CD4-positive, alpha-beta T cell treated with Interleukin-1 beta for 1 hour (primary cell): ENCODE results near the gene SLC12A8.

Experiments
- DNase-seq, 2 donors: peaks; one replicate each; pipeline ENCODE4 v3.0.0-alpha.2; 2020 to 2022

SLC12A8 gene

DNA sequence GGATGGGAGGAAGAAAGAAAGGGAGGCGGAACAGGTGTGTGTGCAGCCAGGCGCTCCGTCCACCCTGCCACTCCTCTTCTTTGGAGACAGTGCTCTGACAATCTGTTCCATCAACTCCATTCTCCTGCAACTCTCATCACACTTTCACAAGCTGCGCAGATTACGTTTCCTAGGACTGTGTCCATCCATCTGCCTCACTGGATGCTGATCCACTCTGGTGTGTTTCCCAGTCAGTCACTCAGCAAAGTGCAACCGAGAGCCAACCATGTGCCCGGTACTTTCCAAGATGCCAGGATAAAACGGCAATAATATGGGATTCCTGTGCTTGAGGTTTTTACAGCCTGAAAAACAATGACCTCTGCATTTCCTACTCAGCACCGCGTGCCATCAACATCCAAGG, 59.6 kb downstream of the SLC12A8 start:
- no peak for DNase-seq

- no peak for DNase-seq
Observed at GRCh38 chr3:125151916-125152315, 60.6 kb downstream of the SLC12A8 start.

GRCh38 chr3:125151442-125151817, 61.1 kb downstream of the SLC12A8 start:
- DNase-seq = no peak

DNA sequence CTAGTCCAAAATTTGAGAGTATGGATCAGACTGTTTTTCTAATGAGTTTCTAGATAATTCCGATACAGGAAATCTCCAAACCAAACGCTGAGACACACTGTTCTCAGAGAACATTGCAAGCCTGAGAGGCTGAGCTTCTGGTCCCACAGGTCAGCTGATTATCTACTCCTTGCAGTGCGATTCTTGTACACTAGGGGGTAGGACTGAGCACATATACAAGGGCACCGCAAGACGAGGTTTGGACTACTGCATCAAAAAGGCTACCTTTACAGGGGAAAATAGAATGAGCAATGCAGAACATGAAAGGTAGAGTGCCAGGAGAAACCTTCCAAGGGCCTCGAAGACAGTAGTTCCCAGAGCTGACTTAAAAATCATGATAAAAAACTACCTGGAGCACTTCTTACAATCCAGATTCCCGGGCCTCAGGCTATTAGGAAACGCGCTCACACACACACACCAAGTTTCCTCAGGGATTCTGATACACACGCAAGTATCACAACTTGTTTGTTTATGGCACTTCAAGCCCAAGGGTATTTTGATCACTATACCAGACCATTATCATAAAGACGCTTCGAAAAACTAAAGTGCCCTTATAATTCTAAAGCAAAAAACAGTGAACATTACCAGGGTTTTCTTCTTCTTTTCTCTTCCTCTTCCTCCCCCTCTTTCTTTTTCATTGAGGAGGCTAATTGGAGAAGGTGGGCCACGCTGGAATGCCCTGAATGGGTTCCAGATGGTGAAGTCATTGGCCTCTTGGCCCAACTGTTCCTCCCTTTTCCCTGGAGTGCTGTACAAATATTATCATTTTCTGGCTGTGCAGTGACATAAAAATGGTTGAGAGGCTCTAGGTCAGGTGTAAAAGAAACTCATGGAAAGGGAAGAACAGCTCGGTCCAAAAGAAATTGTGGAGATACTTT, 61.8 kb downstream of the SLC12A8 start:
- peak; percentile 43 to 63 for DNase-seq

- no peak for DNase-seq
Observed at GRCh38 chr3:125149462-125149861, 63.1 kb downstream of the SLC12A8 start.

DNA sequence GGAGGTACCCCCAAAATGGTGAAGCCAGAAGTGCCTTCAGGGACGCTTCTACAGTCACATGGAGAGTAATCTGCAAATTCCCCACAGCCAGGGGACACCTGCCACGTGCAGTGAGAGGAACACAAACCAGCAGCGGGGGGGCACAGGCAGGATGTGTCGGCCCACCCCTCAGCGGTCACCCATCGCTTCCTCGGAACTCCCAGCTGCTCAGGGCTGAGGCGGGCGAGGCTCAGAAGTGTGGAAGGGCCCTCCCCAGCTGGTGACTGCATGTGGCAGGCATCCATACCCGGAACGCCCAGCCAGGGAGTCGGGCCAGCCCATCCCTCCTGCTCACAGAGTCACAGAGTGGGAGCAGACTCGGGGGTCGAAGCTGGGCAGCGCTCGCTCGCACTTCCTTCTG, 63.7 kb downstream of the SLC12A8 start:
- DNase-seq = peak in 1 of 2 donors; percentile 41

DNA sequence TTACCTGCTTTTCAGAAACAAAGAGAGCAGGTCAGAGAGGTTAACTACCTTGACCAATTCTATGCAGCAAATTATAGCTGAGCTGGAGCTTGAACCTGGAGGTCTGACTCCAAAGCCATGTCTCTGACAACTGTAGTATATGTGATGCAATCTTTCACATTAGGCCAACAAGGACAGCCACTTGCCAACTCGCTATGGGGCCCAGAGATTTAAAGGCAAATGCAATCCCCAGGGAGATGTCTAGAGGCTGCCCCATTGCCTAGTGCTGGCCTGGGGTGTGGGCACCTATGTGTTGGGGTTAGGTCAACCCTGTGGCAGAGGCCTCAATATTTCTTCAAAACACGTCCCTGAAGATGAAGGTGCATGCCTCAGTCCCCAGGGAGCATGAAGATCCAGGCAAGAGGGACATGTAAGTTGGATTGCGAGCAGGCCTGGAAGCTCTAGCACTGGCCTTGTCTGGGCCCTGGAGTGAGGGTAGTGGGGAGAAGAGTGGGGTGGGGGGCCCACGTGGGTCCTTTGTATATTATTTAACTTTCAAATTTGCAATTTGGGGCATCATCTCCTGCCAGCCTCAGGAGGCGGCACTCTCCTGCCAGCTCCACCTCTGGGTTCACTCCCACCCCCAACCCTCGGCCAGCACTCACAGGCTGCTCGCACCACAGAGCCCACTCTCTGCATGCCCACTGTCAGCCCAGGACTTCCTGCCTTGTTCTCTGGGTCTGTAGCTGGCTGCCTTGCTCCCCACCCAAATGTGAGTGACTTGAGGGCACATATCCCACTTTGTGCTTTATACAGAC, 64.3 kb downstream of the SLC12A8 start:
- DNase-seq = no peak

- DNase-seq = no peak
Observed at GRCh38 chr3:125147491-125147820, 65.1 kb downstream of the SLC12A8 start.

- peak in 1 of 2 donors; percentile 44 for DNase-seq
Observed at GRCh38 chr3:125146626-125147490, 65.7 kb downstream of the SLC12A8 start.

DNA sequence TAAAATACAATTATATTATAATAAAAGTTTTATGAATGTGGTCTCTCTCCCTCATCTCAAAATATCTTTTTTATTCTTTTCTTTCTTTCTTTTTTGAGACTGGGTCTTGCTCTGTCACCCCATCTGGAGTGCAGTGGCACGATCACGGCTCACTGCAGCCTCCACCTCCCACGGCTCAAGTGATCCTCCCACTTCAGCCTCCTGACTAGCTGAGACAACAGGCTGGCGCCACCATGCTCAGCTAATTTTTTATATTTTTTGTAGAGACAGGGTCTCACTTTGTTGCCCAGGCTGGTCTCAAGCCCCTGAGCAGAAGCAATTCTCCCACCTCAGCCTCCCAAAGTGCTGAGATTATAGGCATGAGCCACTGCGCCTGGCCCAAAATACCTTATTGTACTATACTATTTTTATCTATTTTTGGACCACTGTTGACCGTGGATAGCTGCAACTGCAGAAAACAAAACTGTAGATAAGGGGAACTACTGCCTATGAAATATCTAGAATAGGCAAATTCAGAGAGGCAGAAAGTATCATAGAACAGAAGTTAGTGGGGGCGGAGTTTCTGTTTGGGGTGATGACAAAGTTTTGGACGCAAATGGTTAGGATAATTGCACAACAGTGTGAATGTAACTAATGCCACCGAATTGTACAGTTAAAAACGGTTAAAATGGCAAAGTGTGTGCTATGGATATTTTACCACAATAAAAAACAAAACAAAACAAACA, 66.6 kb downstream of the SLC12A8 start:
- DNase-seq = peak in 1 of 2 donors; percentile 37

DNA sequence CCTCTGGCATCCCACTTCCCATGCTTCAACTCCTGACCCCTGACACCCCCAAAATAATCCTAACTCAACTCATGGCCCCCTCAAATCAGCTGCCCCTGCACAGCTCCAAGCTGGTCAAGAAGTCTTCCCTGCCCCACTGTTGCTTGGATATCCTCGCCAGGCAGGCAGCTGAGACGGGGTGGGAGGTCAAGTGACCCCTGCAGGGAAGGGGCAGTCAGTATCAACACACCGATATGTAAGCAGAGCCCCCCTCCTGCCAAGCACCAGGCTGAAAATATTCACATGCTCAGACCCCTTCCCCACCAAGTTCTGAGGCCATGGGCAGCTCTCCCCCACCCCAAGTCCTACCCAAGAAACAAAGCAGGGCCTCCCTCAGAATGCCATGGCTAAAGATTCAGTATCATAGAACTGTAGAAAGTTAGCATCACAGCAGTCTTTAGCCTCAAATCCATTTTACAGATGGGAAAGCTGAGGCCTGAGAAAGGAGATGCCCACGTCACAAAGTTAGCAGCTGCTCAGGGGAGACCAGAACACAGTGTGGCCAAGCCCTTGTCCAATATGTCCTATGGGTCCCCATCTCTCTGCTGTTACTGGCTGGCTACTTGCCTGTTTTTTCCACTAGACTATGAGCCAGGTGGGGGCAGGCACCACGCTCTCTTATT, 67.8 kb downstream of the SLC12A8 start:
- no peak for DNase-seq

- DNase-seq = no peak
Observed at GRCh38 chr3:125143982-125144652, 68.4 kb downstream of the SLC12A8 start.

DNA sequence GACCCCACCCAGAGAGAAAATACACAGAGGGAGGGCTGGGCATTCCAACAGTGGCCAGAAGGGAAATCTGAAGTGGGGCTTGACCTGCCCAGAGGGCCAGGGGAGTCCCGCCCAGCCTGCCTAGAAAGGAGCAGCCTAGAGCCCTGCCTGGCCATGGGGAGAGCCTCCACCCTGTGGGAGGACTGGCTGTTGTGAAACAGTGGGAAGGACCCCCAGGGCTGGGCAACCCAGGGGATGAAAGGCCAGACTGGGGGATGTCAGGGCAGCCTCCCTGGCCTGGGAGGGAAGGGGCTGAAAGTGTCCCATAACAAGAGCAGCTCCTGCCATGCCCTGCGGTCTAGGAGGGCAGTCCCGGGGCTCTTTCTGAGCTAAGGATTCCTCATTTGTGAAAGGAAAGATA, 69.0 kb downstream of the SLC12A8 start:
- no peak for DNase-seq

- no peak for DNase-seq
Observed at GRCh38 chr3:125142940-125143339, 69.6 kb downstream of the SLC12A8 start.

DNA sequence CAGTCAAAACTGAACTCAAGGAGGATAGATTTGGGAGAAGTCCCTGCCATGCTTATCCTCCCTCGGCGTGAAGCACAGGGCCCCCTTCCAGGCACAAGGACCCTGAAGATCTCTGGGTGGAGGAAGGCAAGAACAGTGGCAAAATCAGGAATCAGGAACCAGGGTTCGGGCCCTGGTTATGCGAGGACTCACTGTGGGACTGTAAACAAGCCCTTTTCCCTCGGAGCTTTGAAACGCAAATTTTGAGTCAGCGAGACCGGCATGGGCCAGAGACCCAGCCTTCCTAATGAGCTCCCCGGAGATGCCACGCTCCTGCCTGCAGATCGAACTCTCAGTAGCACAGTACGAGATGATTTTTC, 70.1 kb downstream of the SLC12A8 start:
- no peak for DNase-seq

GRCh38 chr3:125141596-125142419, 70.7 kb downstream of the SLC12A8 start:
- DNase-seq = peak; percentile 69 to 74

DNA sequence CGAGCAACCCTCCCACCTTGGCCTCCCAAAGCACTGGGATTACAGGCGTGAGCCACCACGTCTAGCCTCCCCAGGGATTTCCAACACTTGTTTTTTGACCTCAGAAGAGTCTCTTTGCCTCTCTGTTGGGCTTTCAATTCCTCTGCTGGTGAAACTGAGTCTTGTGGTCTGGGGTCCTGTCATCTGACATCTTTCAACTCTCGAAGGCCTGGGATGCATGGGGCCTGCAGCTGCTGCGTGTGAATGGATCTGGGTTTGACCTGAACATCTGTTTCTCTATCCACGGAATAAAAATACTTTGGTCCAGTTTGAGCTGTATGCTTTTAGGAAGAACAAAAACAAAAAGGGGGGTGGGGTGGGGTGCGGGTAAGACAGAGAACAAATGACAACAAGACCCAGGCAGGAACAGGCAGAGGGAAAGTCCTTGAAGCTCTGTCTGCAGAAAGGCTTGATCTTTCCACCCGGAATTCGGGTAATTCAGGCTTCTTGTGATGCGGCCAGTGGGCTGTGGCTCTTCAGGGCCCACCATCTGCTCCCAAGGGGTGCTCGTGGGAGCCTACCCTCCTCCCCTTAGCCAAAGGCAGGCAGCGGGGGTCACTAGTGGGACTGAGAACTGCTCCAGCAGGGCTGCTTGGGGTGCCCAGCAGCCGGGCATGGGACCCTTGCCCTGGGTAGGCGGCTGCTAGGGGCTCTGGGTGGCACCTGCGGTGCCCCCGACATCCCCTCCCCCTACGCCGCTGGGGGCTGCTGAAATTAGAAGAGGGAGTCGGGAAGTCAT, 71.5 kb downstream of the SLC12A8 start:
- no peak for DNase-seq

DNA sequence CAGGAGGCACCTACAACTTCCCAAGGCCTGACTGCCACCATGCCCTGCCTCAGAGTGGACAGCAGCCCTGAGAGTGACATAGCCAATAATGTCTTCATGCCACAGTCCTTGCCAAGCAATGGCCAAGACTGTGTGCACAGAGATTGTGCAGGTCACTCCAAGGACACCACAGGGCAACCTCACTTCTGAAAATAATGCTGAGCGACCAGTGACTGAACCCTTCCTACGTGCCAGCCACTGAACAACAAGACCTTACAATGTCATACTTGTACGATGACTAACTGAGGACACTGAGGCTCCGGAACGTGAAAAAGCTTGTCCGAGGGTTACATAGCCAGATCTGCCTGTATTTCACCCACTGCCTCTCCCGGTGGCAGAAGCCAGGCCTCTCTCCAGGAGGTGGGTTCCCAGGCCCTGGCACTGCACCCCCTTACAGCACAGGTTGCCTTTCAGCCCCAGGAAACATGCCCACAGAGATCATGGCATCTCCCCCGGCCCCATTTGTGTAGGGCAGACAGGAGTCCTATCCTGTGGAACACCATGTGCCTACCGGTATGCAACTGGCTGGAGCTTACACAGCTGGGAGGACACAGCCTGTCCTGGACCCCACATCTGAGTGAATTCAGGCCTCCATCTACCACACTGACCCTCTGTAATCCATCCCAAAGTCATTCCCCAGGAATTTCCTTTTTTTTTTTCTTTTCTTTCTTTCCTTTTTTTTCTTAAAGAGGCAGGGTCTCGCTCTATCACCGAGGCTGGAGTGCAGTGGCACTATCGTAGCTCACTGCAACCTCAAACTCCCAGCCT, 72.3 kb downstream of the SLC12A8 start:
- no peak for DNase-seq

GRCh38 chr3:125139386-125139785, 73.2 kb downstream of the SLC12A8 start:
- no peak for DNase-seq
